H1 (cell line): ENCODE results near the gene ZNF408. TPM values are rescaled to one million over a fixed set of nuclear protein-coding genes. Genes with fewer than 3 reads are reported as not detected.
A peak's percentile ranks its signal among the peaks of the same experiment; 100 is the strongest.

Experiments
- CTCF ChIA-PET: fragments of 300-600 bp; sonication (Branson Sonifier 250); formaldehyde crosslinking; loops from one replicate; lab custom pipeline; 2021; ENCODE audit not compliant: partially characterized antibody; lab: Charles Lee
- POLR2A ChIA-PET: fragments of 300-600 bp; sonication (Branson Sonifier 250); formaldehyde crosslinking; loops from one replicate; lab custom pipeline; 2021; ENCODE audit warnings: inconsistent platforms; ENCODE audit not compliant: partially characterized antibody; lab: Charles Lee
- DNase-seq, 2 experiments: peaks; one replicate each; pipeline versions ENCODE4 v3.0.0 to v3.0.0-alpha.2; 2010 to 2022; ENCODE audit warnings: low spot score in 2 of 2, low read depth in 1 of 2, mixed read lengths in 1 of 2
- FAIRE-seq: peaks from 2 replicates; lab custom pipeline; 2011; peaks lifted over from hg19 to GRCh38; lab: Jason Lieb, UNC
- H2AFZ ChIP-seq: 2 replicates; pipeline ENCODE4 v1.8.1; 2012; ENCODE audit warnings: low read length, inconsistent platforms
- H2AK5ac ChIP-seq: 2 replicates; pipeline ENCODE4 v1.6.1; 2013; ENCODE audit warnings: low read depth, low read length
- H2BK120ac ChIP-seq: replicated peaks from 2 replicates; pipeline ENCODE3; 2013; ENCODE audit warnings: low read depth, low read length, inconsistent platforms
- H2BK12ac ChIP-seq: 2 replicates; pipeline ENCODE4 v1.6.1; 2013; ENCODE audit warnings: low read depth, low read length
- H2BK15ac ChIP-seq: 2 replicates; pipeline ENCODE4 v1.6.1; 2013; ENCODE audit warnings: low read length
- H2BK20ac ChIP-seq: 2 replicates; pipeline ENCODE4 v1.6.1; 2013; ENCODE audit warnings: low read length
- H2BK5ac ChIP-seq: 2 replicates; pipeline ENCODE4 v1.6.1; 2013; ENCODE audit warnings: low read depth, low read length
- H3K14ac ChIP-seq: 2 replicates; pipeline ENCODE4 v1.6.1; 2013; ENCODE audit warnings: inconsistent platforms; ENCODE audit not compliant: insufficient read length
- H3K18ac ChIP-seq: 2 replicates; pipeline ENCODE4 v1.6.1; 2013; ENCODE audit warnings: low read length; ENCODE audit errors: extremely low read depth
- H3K23ac ChIP-seq: 2 replicates; pipeline ENCODE4 v1.6.1; 2013; ENCODE audit warnings: inconsistent platforms; ENCODE audit not compliant: insufficient read length
- H3K23me2 ChIP-seq: 2 replicates; pipeline ENCODE4 v1.6.1; 2013; ENCODE audit warnings: low read depth, low read length
- H3K27ac ChIP-seq: 2 replicates; pipeline ENCODE4 v1.6.1; 2011; ENCODE audit warnings: low read depth, low read length, inconsistent platforms
- H3K27me3 ChIP-seq, 4 experiments: replicated peaks in 1 of 4; 1 replicate in 1 of 4; 2 replicates in 3 of 4; pipeline versions ENCODE4 v1.6.1 to v1.8.1; 2011 to 2013; ENCODE audit warnings: low read length in 3 of 4, mild to moderate bottlenecking in 3 of 4, inconsistent platforms in 2 of 4, mixed read lengths in 2 of 4, moderate library complexity in 1 of 4; ENCODE audit not compliant: control insufficient read depth in 3 of 4, insufficient read depth in 3 of 4; ENCODE audit errors: extremely low read depth in 1 of 4
- H3K36me3 ChIP-seq, 4 experiments: 2 replicates each; pipeline versions ENCODE4 v1.6.1 to v1.8.1; 2011 to 2013; ENCODE audit warnings: mild to moderate bottlenecking in 4 of 4, low read length in 3 of 4, moderate library complexity in 2 of 4, control low read depth in 1 of 4, inconsistent platforms in 1 of 4; ENCODE audit not compliant: insufficient read depth in 4 of 4, control insufficient read depth in 2 of 4
- H3K4ac ChIP-seq: replicated peaks from 2 replicates; pipeline ENCODE3; 2013; ENCODE audit warnings: low read length, low read depth, mixed read lengths, inconsistent platforms; ENCODE audit not compliant: insufficient read length
- H3K4me1 ChIP-seq, 4 experiments: replicated peaks in 1 of 4; 1 replicate in 1 of 4; 2 replicates in 3 of 4; pipeline versions ENCODE4 v1.6.1 to v1.8.1; 2011 to 2013; ENCODE audit warnings: low read length in 3 of 4, inconsistent platforms in 2 of 4, mixed read lengths in 1 of 4; ENCODE audit not compliant: insufficient read depth in 4 of 4, control insufficient read depth in 3 of 4
- H3K4me2 ChIP-seq, 2 experiments: 2 replicates each; pipeline versions ENCODE4 v1.6.1 to v1.8.1; 2011 to 2013; ENCODE audit warnings: low read depth in 2 of 2, low read length in 2 of 2, control low read depth in 1 of 2, inconsistent platforms in 1 of 2, mild to moderate bottlenecking in 1 of 2; ENCODE audit not compliant: insufficient read depth in 1 of 2
- H3K4me3 ChIP-seq, 4 experiments: fragments of 200-600, 300-600 bp in 1 of 4; sonication (generic), shearing (Covaris generic), sonication (Bioruptor Twin) in 1 of 4; 2 replicates each; pipeline versions ENCODE4 v1.5.1 to v1.8.1; 2011 to 2016; ENCODE audit warnings: low read length in 4 of 4, low read depth in 3 of 4, control low read depth in 2 of 4, inconsistent platforms in 2 of 4, mild to moderate bottlenecking in 2 of 4, mixed read lengths in 1 of 4, moderate library complexity in 1 of 4; ENCODE audit not compliant: insufficient read depth in 2 of 4; ENCODE audit errors: extremely low read depth in 1 of 4
- H3K56ac ChIP-seq: replicated peaks from 2 replicates; pipeline ENCODE3; 2013; ENCODE audit warnings: low read depth, mild to moderate bottlenecking, mixed read lengths, low read length, inconsistent platforms; ENCODE audit not compliant: insufficient read length
- H3K79me1 ChIP-seq: 2 replicates; pipeline ENCODE4 v1.6.1; 2013; ENCODE audit warnings: low read depth, low read length, control low read depth
- H3K79me2 ChIP-seq, 2 experiments: 2 replicates each; pipeline versions ENCODE4 v1.6.1 to v1.8.1; 2012 to 2013; ENCODE audit warnings: low read length in 2 of 2, mild to moderate bottlenecking in 2 of 2, inconsistent platforms in 1 of 2; ENCODE audit not compliant: insufficient read depth in 2 of 2, control insufficient read depth in 1 of 2
- H3K9ac ChIP-seq, 4 experiments: replicated peaks in 1 of 4; 1 replicate in 1 of 4; 2 replicates in 3 of 4; pipeline versions ENCODE4 v1.6.1 to v1.8.1; 2011 to 2013; ENCODE audit warnings: low read depth in 3 of 4, low read length in 3 of 4, control low read depth in 2 of 4, mild to moderate bottlenecking in 2 of 4, moderate library complexity in 2 of 4, inconsistent platforms in 1 of 4; ENCODE audit errors: extremely low read depth in 1 of 4
- H3K9me3 ChIP-seq, 2 experiments: 2 replicates each; pipeline versions ENCODE4 v1.6.1 to v1.8.1; 2012 to 2013; ENCODE audit warnings: mild to moderate bottlenecking in 2 of 2, moderate library complexity in 2 of 2, control low read depth in 1 of 2, inconsistent platforms in 1 of 2, low read depth in 1 of 2, low read length in 1 of 2, mixed read lengths in 1 of 2; ENCODE audit not compliant: insufficient read depth in 2 of 2
- H4K20me1 ChIP-seq, 2 experiments: replicated peaks in 1 of 2; 2 replicates each; pipeline versions ENCODE3 to v1.8.1; 2011 to 2013; ENCODE audit warnings: inconsistent platforms in 2 of 2, low read length in 2 of 2, mild to moderate bottlenecking in 1 of 2; ENCODE audit not compliant: insufficient read depth in 2 of 2, control insufficient read depth in 1 of 2
- H4K5ac ChIP-seq: 2 replicates; pipeline ENCODE4 v1.6.1; 2013; ENCODE audit warnings: low read length, low read depth, mixed read lengths, inconsistent platforms; ENCODE audit not compliant: insufficient read length
- H4K8ac ChIP-seq: 2 replicates; pipeline ENCODE4 v1.8.0; 2013; ENCODE audit warnings: mild to moderate bottlenecking, moderate library complexity, low read length, inconsistent platforms; ENCODE audit not compliant: insufficient read depth; ENCODE audit errors: extremely low read depth
- H4K91ac ChIP-seq: replicated peaks from 2 replicates; pipeline ENCODE3; 2013; ENCODE audit warnings: low read length, mixed read lengths, inconsistent platforms; ENCODE audit not compliant: insufficient read length
- CBX5 ChIP-seq: fragments of 300-800, 300-1000 bp; sonication (generic); IDR thresholded peaks from 2 replicates; pipeline ENCODE4 v1.7.1; 2016; ENCODE audit warnings: antibody characterized with exemption, low read length, low read depth
- CREB1 ChIP-seq: IDR thresholded peaks from 2 replicates; pipeline ENCODE4 v1.6.1; 2012; ENCODE audit warnings: inconsistent platforms
- CTBP2 ChIP-seq: IDR thresholded peaks from 2 replicates; pipeline ENCODE4 v1.7.0; 2011; ENCODE audit warnings: borderline replicate concordance, mild to moderate bottlenecking, moderate library complexity, mixed read lengths, low read length; ENCODE audit not compliant: insufficient read depth, insufficient read length
- EZH2 ChIP-seq: fragments of 200-600 bp; sonication (generic); IDR thresholded peaks from 2 replicates; pipeline ENCODE4 v1.7.1; 2012; ENCODE audit warnings: low read depth, mild to moderate bottlenecking, moderate library complexity, low read length, inconsistent platforms; ENCODE audit not compliant: severe bottlenecking
- FOSL1 ChIP-seq: IDR thresholded peaks from 2 replicates; pipeline ENCODE4 v1.6.1; 2011; ENCODE audit warnings: mild to moderate bottlenecking, low read depth, low read length, moderate library complexity; ENCODE audit not compliant: insufficient read depth
- KDM5A ChIP-seq: fragments of 200-600 bp; IDR thresholded peaks from 2 replicates; pipeline ENCODE4 v1.7.1; 2012; ENCODE audit warnings: mild to moderate bottlenecking, low read length, inconsistent platforms, mixed read lengths
- NANOG ChIP-seq: IDR thresholded peaks from 2 replicates; pipeline ENCODE4 v1.6.1; 2011; ENCODE audit warnings: low read length, low read depth, mild to moderate bottlenecking, inconsistent platforms; ENCODE audit not compliant: insufficient read depth, poor library complexity, severe bottlenecking
- RBBP5 ChIP-seq: IDR thresholded peaks from 2 replicates; pipeline ENCODE4 v1.7.1; 2012; ENCODE audit warnings: low read depth, mild to moderate bottlenecking, inconsistent platforms, low read length, moderate library complexity, borderline replicate concordance
- RXRA ChIP-seq: IDR thresholded peaks from 2 replicates; pipeline ENCODE4 v1.6.1; 2011; ENCODE audit warnings: low read depth, mild to moderate bottlenecking, low read length, moderate library complexity; ENCODE audit not compliant: insufficient read depth
- SIX5 ChIP-seq: IDR thresholded peaks from 2 replicates; pipeline ENCODE4 v1.6.1; 2011; ENCODE audit warnings: mild to moderate bottlenecking, low read depth, low read length
- SP4 ChIP-seq: IDR thresholded peaks from 2 replicates; pipeline ENCODE4 v1.6.1; 2012; ENCODE audit warnings: low read length, inconsistent platforms
- TAF7 ChIP-seq: optimal IDR thresholded peaks from 2 replicates; pipeline ENCODE3; 2011; ENCODE audit warnings: low read depth, mild to moderate bottlenecking, inconsistent platforms, low read length, moderate library complexity, borderline replicate concordance
- TCF12 ChIP-seq: IDR thresholded peaks from 2 replicates; pipeline ENCODE4 v1.6.1; 2011; ENCODE audit warnings: low read depth, mild to moderate bottlenecking, low read length
- TEAD4 ChIP-seq: IDR thresholded peaks from 2 replicates; pipeline ENCODE4 v1.6.1; 2012; ENCODE audit warnings: low read depth, low read length, inconsistent platforms, mixed read lengths
- WGBS, 2 experiments: shearing (Covaris generic) in 1 of 2; methylation state at CpG; one replicate each; pipeline versions ENCODE4 v1.1.6 to v1.1.7; 2013 to 2015; ENCODE audit warnings: low lambda C conversion rate in 2 of 2, mixed read lengths in 2 of 2, inconsistent platforms in 1 of 2, low coverage in 1 of 2, missing lambda C conversion rate in 1 of 2; ENCODE audit not compliant: insufficient replicate concordance in 2 of 2, insufficient coverage in 1 of 2, insufficient read length in 1 of 2; ENCODE audit errors: extremely low coverage in 1 of 2, missing lambda C conversion rate in 1 of 2; 5-methylcytosine and 5-hydroxymethylcytosine counted together
- polyA plus RNA-seq, 7 experiments: library from polyadenylated mRNA; depleted of rRNA in 3 of 7; stranded (reverse) in 5 of 7; unstranded in 2 of 7; fragments of >200 nt in 5 of 7; fragments of 200-250 nt in 2 of 7; gene quantifications; 1 replicate in 5 of 7; 2 replicates in 1 of 7; 4 replicates in 1 of 7; pipeline versions ENCODE4 v1.2.1 to v1.2.3, GENCODE V29; 2011 to 2013; ENCODE audit warnings: missing spikeins in 2 of 7, mixed read lengths in 2 of 7
- total RNA-seq: library from RNA; stranded (reverse); fragmentation: NEBNext Ultra II Directional; extraction: Animal tissue kit (Norgen Biotek cat#: 25700); gene quantifications from 2 replicates; pipeline ENCODE4 v1.2.1, GENCODE V29; 2021

Gene ZNF408
- total and polyA plus RNA-seq, 2 of the 8 experiments (the other 6 are each of a cell fraction or from before 2014, with no cell fraction given) = 10.7 to 11.0 TPM

GRCh38 chr11:46723359-46723680 lies 22.5 kb downstream of the ZNF408 start:
- no peak overlapping the region for H2BK20ac ChIP-seq
- H3K9ac ChIP-seq = no peak overlapping the region
- H4K5ac ChIP-seq = no peak overlapping the region
- H3K56ac ChIP-seq = no peak overlapping the region
- H3K9me3 ChIP-seq = no peaks in the 10 kb centered on the region
- H3K14ac ChIP-seq = no peak overlapping the region
- DNase-seq (no peak), FAIRE-seq (no peak)
- no peaks in the 10 kb centered on the region for H3K79me1 ChIP-seq
- ChIA-PET CTCF (interaction anchor here (0.7 to 1.2 kb wide), 5 partner anchors 21 to 1237 kb away, joined by 3 to 4 read pairs (median 3); no protein-coding TSS in a partner anchor), POLR2A (interaction anchor here (0.8 to 4.3 kb wide), 3 partner anchors 15 to 22 kb away, joined by 3 to 21 read pairs (median 3); partner anchors contain the start of genes ARHGAP1 and ZNF408)
- no peak overlapping the region for H3K18ac ChIP-seq
- H3K27ac ChIP-seq = no peak overlapping the region
- no peak overlapping the region for H3K4me3 ChIP-seq
- H2BK15ac ChIP-seq = no peak overlapping the region
- TF ChIP-seq SP4 (no peak), RBBP5 (no peak), CREB1 (no peak), NANOG (no peak), TAF7 (no peak), FOSL1 (no peak), TCF12 (no peak), EZH2 (no peak), CBX5 (no peak), TEAD4 (no peak), RXRA (no peak), CTBP2 (no peak), KDM5A (no peak), SIX5 (no peak)
- H4K91ac ChIP-seq = no peak overlapping the region
- no peaks in the 10 kb centered on the region for H3K79me2 ChIP-seq
- peak overlapping the region; percentile 28; the same call in 1 of the 2 replicates for H4K8ac ChIP-seq
- no peaks in the 10 kb centered on the region for H3K36me3 ChIP-seq
- H2BK5ac ChIP-seq = no peak overlapping the region
- H3K4ac ChIP-seq = no peak overlapping the region
- H3K4me2 ChIP-seq = no peak overlapping the region
- no peak overlapping the region for H2BK120ac ChIP-seq
- peaks cover 0 to 3% (median under 1%) of the 10 kb centered on the region in 4 experiments; a peak in 2 of 7 replicates for H3K4me1 ChIP-seq
- no peaks in the 10 kb centered on the region for H4K20me1 ChIP-seq
- H3K23ac ChIP-seq = no peak overlapping the region
- no peaks in the 10 kb centered on the region for H3K23me2 ChIP-seq
- H2AFZ ChIP-seq = no peak overlapping the region
- no peak overlapping the region for H2AK5ac ChIP-seq
- H2BK12ac ChIP-seq = no peak overlapping the region
- 90% methylated on average over 8 of the region's 8 CpGs; no CpG with 5 or more reads in 1 of the 2 experiments for WGBS, 2 experiments
- no peaks in the 10 kb centered on the region for H3K27me3 ChIP-seq
